Liver (tissue), 9 donors: ENCODE data around the gene ZFYVE1. TPM values are rescaled to one million over a fixed set of nuclear protein-coding genes. Genes with fewer than 3 reads are reported as not detected.

Experiments
- DNase-seq: peaks from one replicate; pipeline ENCODE4 v3.0.0-alpha.2; 2017; ENCODE audit warnings: low spot score
- H3K27ac ChIP-seq, 2 donors: one replicate each; pipeline ENCODE4 v1.7.0; 2013; ENCODE audit warnings: inconsistent platforms in 2 of 2, low read length in 2 of 2, control low read depth in 1 of 2, low read depth in 1 of 2, mild to moderate bottlenecking in 1 of 2
- H3K27me3 ChIP-seq, 4 donors: one replicate each; pipeline versions ENCODE4 v1.6.1 to v1.7.0; 2013; ENCODE audit warnings: low read length in 3 of 4, inconsistent platforms in 1 of 4, mild to moderate bottlenecking in 1 of 4, moderate library complexity in 1 of 4; ENCODE audit not compliant: control insufficient read depth in 4 of 4, insufficient read depth in 4 of 4
- H3K36me3 ChIP-seq, 4 donors: one replicate each; pipeline versions ENCODE4 v1.6.1 to v1.7.0; 2013; ENCODE audit warnings: low read length in 3 of 4, mild to moderate bottlenecking in 3 of 4, low read depth in 1 of 4, moderate library complexity in 1 of 4; ENCODE audit not compliant: control insufficient read depth in 4 of 4, insufficient read depth in 3 of 4
- H3K4me1 ChIP-seq, 4 donors: one replicate each; pipeline versions ENCODE4 v1.6.1 to v1.7.0; 2013; ENCODE audit warnings: low read length in 3 of 4, mild to moderate bottlenecking in 3 of 4, moderate library complexity in 1 of 4; ENCODE audit not compliant: control insufficient read depth in 4 of 4, insufficient read depth in 4 of 4
- H3K4me3 ChIP-seq, 3 donors: one replicate each; pipeline versions ENCODE4 v1.6.1 to v1.7.0; 2013; ENCODE audit warnings: low read length in 3 of 3, control low read depth in 1 of 3, low read depth in 1 of 3, mild to moderate bottlenecking in 1 of 3
- H3K9ac ChIP-seq, 2 donors: one replicate each; pipeline ENCODE4 v1.7.0; 2013; ENCODE audit warnings: low read length in 2 of 2, mild to moderate bottlenecking in 2 of 2, moderate library complexity in 2 of 2, control low read depth in 1 of 2, low read depth in 1 of 2
- H3K9me3 ChIP-seq, 4 donors: one replicate each; pipeline versions ENCODE4 v1.6.1 to v1.7.0; 2013; ENCODE audit warnings: low read length in 3 of 4; ENCODE audit not compliant: control insufficient read depth in 4 of 4
- EGR1 ChIP-seq, 2 donors: IDR thresholded peaks; 2 replicates each; pipeline ENCODE4 v1.6.1; 2016 to 2018; ENCODE audit warnings: antibody characterized with exemption in 2 of 2, low read depth in 2 of 2
- GABPA ChIP-seq, 2 donors: IDR thresholded peaks in 1 of 2; conservative IDR thresholded peaks in 1 of 2; 2 replicates each; pipeline ENCODE4 v1.6.1; 2016; ENCODE audit warnings: antibody characterized with exemption in 2 of 2, mild to moderate bottlenecking in 1 of 2, moderate library complexity in 1 of 2
- HNF4A ChIP-seq, 2 donors: conservative IDR thresholded peaks; 2 replicates each; pipeline ENCODE4 v1.6.1; 2016; ENCODE audit warnings: antibody characterized with exemption in 2 of 2, mild to moderate bottlenecking in 2 of 2
- HNF4G ChIP-seq: IDR thresholded peaks from 2 replicates; pipeline ENCODE4 v1.6.1; 2016; ENCODE audit warnings: antibody characterized with exemption
- JUND ChIP-seq, 2 donors: IDR thresholded peaks; 2 replicates each; pipeline ENCODE4 v1.6.1; 2016; ENCODE audit warnings: antibody characterized with exemption in 2 of 2
- RAD21 ChIP-seq, 2 donors: IDR thresholded peaks; 2 replicates each; pipeline ENCODE4 v1.6.1; 2016; ENCODE audit warnings: antibody characterized with exemption in 2 of 2, mild to moderate bottlenecking in 2 of 2
- RXRA ChIP-seq, 2 donors: IDR thresholded peaks; 2 replicates each; pipeline ENCODE4 v1.6.1; 2017 to 2018; ENCODE audit warnings: antibody characterized with exemption in 2 of 2, mild to moderate bottlenecking in 1 of 2
- YY1 ChIP-seq: IDR thresholded peaks from 2 replicates; pipeline ENCODE4 v1.6.1; 2016; ENCODE audit warnings: antibody characterized with exemption, mild to moderate bottlenecking
- WGBS: extraction: QIAGEN DNeasy Blood & Tissue Kit; methylation state at CpG from one replicate; pipeline ENCODE4 v1.1.7; 2013; 5-methylcytosine and 5-hydroxymethylcytosine counted together
- polyA plus RNA-seq, 2 donors: library from polyadenylated mRNA; stranded (reverse) in 1 of 2; unstranded in 1 of 2; fragments of 200-250 nt in 1 of 2; fragments of >200 nt in 1 of 2; fragmentation: Nextera tagmentation in 1 of 2; extraction: Ambion mirVana in 1 of 2; gene quantifications; one replicate each; pipeline versions ENCODE4 v1.2.1 to v1.2.3, GENCODE V29; 2013 to 2015
- total RNA-seq, 2 donors: library from RNA; depleted of rRNA; stranded (reverse); fragments of >200 nt; gene quantifications; one replicate each; pipeline ENCODE4 v1.2.3, GENCODE V29; 2014
- TF ChIP-seq, protein P1 (sequence below): IDR thresholded peaks from 2 replicates; pipeline ENCODE4 v1.6.1; 2016; ENCODE audit warnings: antibody characterized with exemption
- TF ChIP-seq, protein P2 (sequence below): IDR thresholded peaks from 2 replicates; pipeline ENCODE4 v1.6.1; 2016; ENCODE audit warnings: antibody characterized with exemption
- donor health status: healthy.
- donor health status: healthy.
- donor health status: healthy.
- donor health status: healthy.
- donor health status: healthy.

The ZFYVE1 gene
- total and polyA plus RNA-seq, 4 donors, result 5.8 to 13.5 (median 7.9) TPM

DNA sequence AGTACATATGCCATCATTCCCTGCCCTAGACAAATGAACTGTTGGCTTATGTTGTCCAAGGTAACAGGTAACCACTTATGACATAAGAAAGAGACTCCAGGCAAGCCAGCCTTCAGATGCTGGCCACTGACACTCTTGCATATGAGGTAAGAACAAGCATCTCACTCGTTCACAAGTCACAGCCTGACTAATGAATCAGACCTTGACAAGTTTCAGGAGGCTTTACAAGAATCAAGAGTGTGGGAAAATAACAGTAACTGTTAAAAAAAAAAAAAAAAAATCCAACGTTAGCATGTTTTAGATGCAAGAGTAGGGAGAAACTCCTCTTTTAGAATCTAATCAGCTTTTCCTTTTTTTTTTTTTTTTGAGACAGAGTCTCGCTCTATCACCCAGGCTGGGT, 40.7 kb downstream of the ZFYVE1 start:
- peaks cover 0 to 10% (median 3%) of the 10 kb centered on the region in 4 donors for H3K4me1 ChIP-seq
- TF ChIP-seq GABPA (IDR thresholded peaks at IDR 0.05 in 1 of 2, conservative IDR thresholded peaks at IDR 0.05 in 1 of 2) (no peak), HNF4G (no peak), RXRA (IDR thresholded peaks at IDR 0.05) (no peak)
- DNase-seq, result no peak
- 82% methylated on average over 3 of the region's 3 CpGs for WGBS
- H3K9ac ChIP-seq, result no peak overlapping the region
- no peak overlapping the region for H3K4me3 ChIP-seq
- peaks cover 4 to 24% (median 20%) of the 10 kb centered on the region in 4 donors for H3K36me3 ChIP-seq
- no peak overlapping the region for H3K27ac ChIP-seq
- H3K9me3 ChIP-seq, result no peaks in the 10 kb centered on the region
- no peaks in the 10 kb centered on the region for H3K27me3 ChIP-seq

DNA sequence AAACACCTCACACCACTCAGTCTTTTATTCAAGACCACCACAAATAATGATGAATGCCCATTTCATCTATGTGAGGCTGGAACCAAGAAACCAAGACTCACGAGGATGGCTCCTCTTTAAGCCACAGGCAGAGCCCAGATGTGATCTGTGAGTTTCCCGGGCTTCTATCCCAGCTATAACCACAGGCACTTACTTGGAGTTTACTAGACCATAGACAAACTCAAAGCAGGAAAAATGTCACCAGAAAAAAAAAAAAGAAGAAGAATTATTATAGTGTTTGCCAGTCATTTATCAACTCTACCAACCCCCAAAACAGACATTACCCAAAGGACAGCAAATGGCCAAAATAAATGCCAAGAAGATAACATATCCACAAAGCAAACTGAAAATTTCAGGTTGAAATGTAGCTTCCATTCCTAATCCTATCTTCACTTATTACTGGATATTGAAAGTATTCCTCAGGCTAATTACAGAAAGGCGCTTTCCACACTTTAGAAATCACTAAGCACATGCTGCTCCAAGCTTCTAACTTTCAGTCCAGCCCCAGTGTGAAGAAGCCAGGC, 44.7 kb downstream of the ZFYVE1 start:
- no peak overlapping the region for H3K9ac ChIP-seq
- no peaks in the 10 kb centered on the region for H3K9me3 ChIP-seq
- WGBS, result 79% methylated on average over 3 of the region's 3 CpGs
- no peaks in the 10 kb centered on the region for H3K27me3 ChIP-seq
- no peak for DNase-seq
- H3K4me3 ChIP-seq, result no peak overlapping the region
- peaks cover 5 to 31% (median 29%) of the 10 kb centered on the region in 4 donors for H3K36me3 ChIP-seq
- H3K4me1 ChIP-seq, result peaks cover 0 to 10% (median 3%) of the 10 kb centered on the region in 4 donors
- TF ChIP-seq YY1, result peak; percentile 37
- no peak for TF ChIP-seq HNF4G
- no peak for TF ChIP-seq JUND (IDR thresholded peaks at IDR 0.05)
- TF ChIP-seq, protein P1, sequence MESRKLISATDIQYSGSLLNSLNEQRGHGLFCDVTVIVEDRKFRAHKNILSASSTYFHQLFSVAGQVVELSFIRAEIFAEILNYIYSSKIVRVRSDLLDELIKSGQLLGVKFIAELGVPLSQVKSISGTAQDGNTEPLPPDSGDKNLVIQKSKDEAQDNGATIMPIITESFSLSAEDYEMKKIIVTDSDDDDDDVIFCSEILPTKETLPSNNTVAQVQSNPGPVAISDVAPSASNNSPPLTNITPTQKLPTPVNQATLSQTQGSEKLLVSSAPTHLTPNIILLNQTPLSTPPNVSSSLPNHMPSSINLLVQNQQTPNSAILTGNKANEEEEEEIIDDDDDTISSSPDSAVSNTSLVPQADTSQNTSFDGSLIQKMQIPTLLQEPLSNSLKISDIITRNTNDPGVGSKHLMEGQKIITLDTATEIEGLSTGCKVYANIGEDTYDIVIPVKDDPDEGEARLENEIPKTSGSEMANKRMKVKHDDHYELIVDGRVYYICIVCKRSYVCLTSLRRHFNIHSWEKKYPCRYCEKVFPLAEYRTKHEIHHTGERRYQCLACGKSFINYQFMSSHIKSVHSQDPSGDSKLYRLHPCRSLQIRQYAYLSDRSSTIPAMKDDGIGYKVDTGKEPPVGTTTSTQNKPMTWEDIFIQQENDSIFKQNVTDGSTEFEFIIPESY, result no peak
- TF ChIP-seq, protein P2, sequence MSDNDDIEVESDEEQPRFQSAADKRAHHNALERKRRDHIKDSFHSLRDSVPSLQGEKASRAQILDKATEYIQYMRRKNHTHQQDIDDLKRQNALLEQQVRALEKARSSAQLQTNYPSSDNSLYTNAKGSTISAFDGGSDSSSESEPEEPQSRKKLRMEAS, result no peak
- TF ChIP-seq EGR1 (IDR thresholded peaks at IDR 0.05; ENCODE audit: low read depth in 2 of 2), result no peak
- TF ChIP-seq HNF4A (conservative IDR thresholded peaks at IDR 0.05), result no peak
- no peak overlapping the region for H3K27ac ChIP-seq

DNA sequence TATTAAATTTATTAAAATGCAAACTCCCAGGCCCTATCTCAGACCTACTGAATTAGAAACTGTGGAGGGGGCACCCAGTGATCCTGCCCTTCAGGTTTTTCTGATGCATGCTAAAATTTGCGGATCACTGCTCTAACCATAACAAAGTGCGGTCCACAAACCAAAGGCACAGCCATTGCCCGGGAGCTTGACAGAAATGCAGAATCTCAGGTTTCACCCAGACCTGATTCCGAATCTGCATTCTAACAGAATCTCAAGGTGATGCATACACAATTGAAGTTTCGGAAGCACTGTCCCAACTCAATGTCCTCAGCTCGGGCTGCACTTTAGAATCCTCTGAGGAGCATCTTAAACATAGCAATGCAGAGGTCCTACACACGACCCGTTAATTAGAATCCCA, 46.0 kb downstream of the ZFYVE1 start:
- peaks cover 5 to 28% (median 27%) of the 10 kb centered on the region in 4 donors for H3K36me3 ChIP-seq
- H3K4me1 ChIP-seq, result peaks cover 0 to 10% (median 3%) of the 10 kb centered on the region in 4 donors
- H3K9me3 ChIP-seq, result no peaks in the 10 kb centered on the region
- no peak for DNase-seq
- H3K9ac ChIP-seq, result no peak overlapping the region
- no peak overlapping the region for H3K4me3 ChIP-seq
- no peak for TF ChIP-seq RAD21 (IDR thresholded peaks at IDR 0.05)
- TF ChIP-seq, protein P1, result no peak
- H3K27ac ChIP-seq, result no peak overlapping the region
- H3K27me3 ChIP-seq, result no peaks in the 10 kb centered on the region
- 98% methylated on average over 8 of the region's 8 CpGs for WGBS
